GM10248 (cell line): ENCODE results near the gene MOV10L1.

Experiments
- CTCF ChIA-PET: fragments of 300-600 bp; sonication (Branson Sonifier 250); formaldehyde crosslinking; extraction: SDS; loops from one replicate; lab custom pipeline; 2021; ENCODE audit warnings: antibody characterized with exemption; lab: Yijun Ruan, JAX
- POLR2A ChIA-PET: fragments of 350-650 bp; sonication (Branson Sonifier 250); formaldehyde crosslinking; extraction: SDS; loops from one replicate; lab custom pipeline; 2020; ENCODE audit warnings: antibody characterized with exemption; lab: Yijun Ruan, JAX
- DNase-seq: peaks from one replicate; pipeline ENCODE4 v3.0.0; 2012; ENCODE audit errors: extremely low spot score
- TF ChIP-seq, protein P1 (sequence below): IDR thresholded peaks from 2 replicates; pipeline ENCODE4 v1.5.1; 2012; ENCODE audit warnings: mild to moderate bottlenecking, low read depth; ENCODE audit errors: extremely low read depth, missing control alignments, control extremely low read depth

MOV10L1 gene

GRCh38 chr22:50180727-50181521 is 91.1 kb downstream of the MOV10L1 start:
- TF ChIP-seq, protein P1, sequence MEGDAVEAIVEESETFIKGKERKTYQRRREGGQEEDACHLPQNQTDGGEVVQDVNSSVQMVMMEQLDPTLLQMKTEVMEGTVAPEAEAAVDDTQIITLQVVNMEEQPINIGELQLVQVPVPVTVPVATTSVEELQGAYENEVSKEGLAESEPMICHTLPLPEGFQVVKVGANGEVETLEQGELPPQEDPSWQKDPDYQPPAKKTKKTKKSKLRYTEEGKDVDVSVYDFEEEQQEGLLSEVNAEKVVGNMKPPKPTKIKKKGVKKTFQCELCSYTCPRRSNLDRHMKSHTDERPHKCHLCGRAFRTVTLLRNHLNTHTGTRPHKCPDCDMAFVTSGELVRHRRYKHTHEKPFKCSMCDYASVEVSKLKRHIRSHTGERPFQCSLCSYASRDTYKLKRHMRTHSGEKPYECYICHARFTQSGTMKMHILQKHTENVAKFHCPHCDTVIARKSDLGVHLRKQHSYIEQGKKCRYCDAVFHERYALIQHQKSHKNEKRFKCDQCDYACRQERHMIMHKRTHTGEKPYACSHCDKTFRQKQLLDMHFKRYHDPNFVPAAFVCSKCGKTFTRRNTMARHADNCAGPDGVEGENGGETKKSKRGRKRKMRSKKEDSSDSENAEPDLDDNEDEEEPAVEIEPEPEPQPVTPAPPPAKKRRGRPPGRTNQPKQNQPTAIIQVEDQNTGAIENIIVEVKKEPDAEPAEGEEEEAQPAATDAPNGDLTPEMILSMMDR = no peak
- ChIA-PET POLR2A (no interaction called here), CTCF (interaction anchor here (0.8 kb wide), 1 partner anchor 38 kb away, joined by 3 read pairs; no protein-coding TSS in a partner anchor)
- DNase-seq = no peak

DNA sequence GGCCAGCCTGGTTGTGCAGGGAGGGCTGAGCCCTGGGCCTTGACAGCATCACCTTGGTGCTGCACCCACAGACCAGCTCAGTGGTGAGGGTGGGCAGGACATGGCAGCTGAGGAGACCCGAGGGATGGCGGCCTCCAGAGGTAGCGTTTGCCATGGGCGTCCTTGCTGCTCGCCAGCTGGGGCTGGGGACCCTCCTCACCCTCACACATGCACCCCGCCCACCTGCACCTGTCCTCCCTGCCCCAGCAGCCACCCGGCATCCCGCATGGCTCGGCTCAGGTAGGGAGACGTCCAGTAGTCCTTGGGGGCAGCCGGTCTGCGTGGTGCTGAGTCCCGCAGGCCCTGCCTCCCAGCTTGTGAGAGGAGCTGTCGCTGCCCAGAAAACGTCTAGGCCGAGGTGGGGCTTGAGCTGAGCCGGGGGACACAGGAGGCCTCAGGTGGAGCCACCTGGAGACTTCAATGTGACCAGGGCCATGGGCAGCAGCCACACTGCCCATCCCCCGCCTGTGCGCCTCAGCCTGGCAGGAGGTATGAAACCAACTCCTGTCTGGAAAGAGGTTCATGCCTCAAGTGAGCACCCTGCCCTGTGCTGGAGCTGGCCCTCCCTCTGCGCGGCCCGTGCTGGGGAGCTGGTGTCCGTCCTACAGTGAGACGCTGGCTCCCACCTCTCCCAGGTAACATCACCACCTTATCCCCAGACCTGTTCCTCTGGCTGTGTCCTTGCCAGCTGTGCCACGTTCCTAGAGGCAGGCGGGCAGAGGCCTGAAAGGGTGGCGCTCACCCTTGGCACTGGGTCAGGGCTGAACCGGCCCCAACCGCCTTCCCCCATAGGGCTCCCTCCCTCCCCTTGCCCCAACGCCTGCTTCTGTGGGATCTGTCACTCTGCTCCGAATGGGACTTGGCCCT is 92.6 kb downstream of the MOV10L1 start:
- no peak for DNase-seq
- TF ChIP-seq, protein P1 = no peak
- ChIA-PET CTCF (no interaction called here), POLR2A (no interaction called here)

- DNase-seq = no peak
- TF ChIP-seq, protein P1 = no peak
- ChIA-PET POLR2A (no interaction called here), CTCF (no interaction called here)
Observed at GRCh38 chr22:50183141-50183971, 93.5 kb downstream of the MOV10L1 start.

GRCh38 chr22:50184004-50184901 is 94.4 kb downstream of the MOV10L1 start:
- DNase-seq = no peak
- TF ChIP-seq, protein P1 = no peak
- ChIA-PET POLR2A (interaction anchor here (0.6 kb wide), 1 partner anchor 12 kb away, joined by 4 read pairs; no protein-coding TSS in a partner anchor), CTCF (interaction anchor here (1.1 kb wide), 1 partner anchor 13 kb away, joined by 3 read pairs; no protein-coding TSS in a partner anchor)

DNA sequence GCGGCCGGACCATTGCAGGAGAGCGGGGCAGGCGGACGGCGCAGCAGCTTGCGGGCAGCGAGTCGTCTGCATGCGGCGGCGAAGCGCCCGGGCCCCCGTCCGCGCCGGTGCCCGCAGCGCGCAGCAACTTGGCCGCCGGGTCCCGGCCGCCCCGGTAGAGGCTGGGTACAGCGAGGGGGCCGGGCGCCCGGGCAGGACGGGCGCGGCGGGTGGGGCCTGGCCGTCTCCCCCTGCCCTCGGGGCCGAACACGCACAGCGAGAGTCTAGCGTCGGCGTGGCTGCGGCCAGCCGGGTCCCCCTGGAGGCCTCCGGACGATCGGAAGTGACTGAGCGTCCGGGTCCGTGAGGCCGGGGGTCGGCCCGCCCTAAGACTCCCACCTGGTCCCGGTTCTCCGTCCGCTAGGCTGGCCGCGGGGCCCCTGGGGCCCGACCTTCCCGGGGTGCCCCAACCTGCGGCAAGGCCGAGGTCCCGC is 95.1 kb downstream of the MOV10L1 start:
- POLR2A ChIA-PET = no interaction called here

More for the DNA sequence above, 95.1 kb downstream of the MOV10L1 start:
- CTCF ChIA-PET = interaction anchor here (1.1 kb wide), 1 partner anchor 12 kb away, joined by 3 read pairs; no protein-coding TSS in a partner anchor
- TF ChIP-seq, protein P1 = no peak
- no peak for DNase-seq
